Activated CD8-positive, alpha-beta T cell treated with anti-CD3 and anti-CD28 coated beads, Interleukin-2, amount 10 ng/mL, durations not matched to agents 7 days and 5 days (primary cell): ENCODE data around the gene RNF128. TPM values are rescaled to one million over a fixed set of nuclear protein-coding genes. Genes with fewer than 3 reads are reported as not detected.
A peak's percentile ranks its signal among the peaks of the same experiment; 100 is the strongest.
"Not testable (repeated sequence)": the region's sequence is repeated elsewhere in the genome, so short reads cannot be mapped to it uniquely, and the experiment has no call there.

Experiments used
- ATAC-seq: fragments of 150-1000 bp; cut with Tn5 transposase; one replicate; pipeline ENCODE4 v1.10.0; 2021; ENCODE audit warnings: moderate library complexity
- CTCF ChIA-PET: fragments of 350-600 bp; sonication (Branson Sonifier 250); formaldehyde crosslinking; loops from one replicate; lab custom pipeline; 2021; ENCODE audit warnings: antibody characterized with exemption; lab: Charles Lee
- POLR2A ChIA-PET: fragments of 350-600 bp; sonication (Branson Sonifier 250); formaldehyde crosslinking; loops from one replicate; lab custom pipeline; 2021; ENCODE audit warnings: antibody characterized with exemption; lab: Charles Lee
- DNase-seq: peaks from one replicate; pipeline ENCODE4 v3.0.0-alpha.2; 2020
- H3K27ac Mint-ChIP-seq: one replicate; pipeline ENCODE4 v1.8.0; 2021; ENCODE audit warnings: mild to moderate bottlenecking, mixed read lengths
- H3K27me3 Mint-ChIP-seq: one replicate; pipeline ENCODE4 v1.8.0; 2021; ENCODE audit warnings: low read depth, mixed read lengths
- H3K36me3 Mint-ChIP-seq: one replicate; pipeline ENCODE4 v1.8.0; 2021; ENCODE audit warnings: low read depth, mixed read lengths
- H3K4me1 Mint-ChIP-seq: one replicate; pipeline ENCODE4 v1.8.0; 2021; ENCODE audit warnings: low read depth, mixed read lengths
- H3K4me3 Mint-ChIP-seq: one replicate; pipeline ENCODE4 v1.8.0; 2021; ENCODE audit warnings: mild to moderate bottlenecking, mixed read lengths
- H3K9me3 Mint-ChIP-seq: one replicate; pipeline ENCODE4 v1.8.0; 2022; ENCODE audit warnings: mixed read lengths; ENCODE audit not compliant: insufficient read depth
- total RNA-seq, 2 experiments: library from RNA; stranded (reverse); gene quantifications; one replicate each; pipeline ENCODE4 v1.2.3, GENCODE V29; 2021

Gene RNF128
- total RNA-seq, 2 experiments from 2014 or later, result not detected

DNA sequence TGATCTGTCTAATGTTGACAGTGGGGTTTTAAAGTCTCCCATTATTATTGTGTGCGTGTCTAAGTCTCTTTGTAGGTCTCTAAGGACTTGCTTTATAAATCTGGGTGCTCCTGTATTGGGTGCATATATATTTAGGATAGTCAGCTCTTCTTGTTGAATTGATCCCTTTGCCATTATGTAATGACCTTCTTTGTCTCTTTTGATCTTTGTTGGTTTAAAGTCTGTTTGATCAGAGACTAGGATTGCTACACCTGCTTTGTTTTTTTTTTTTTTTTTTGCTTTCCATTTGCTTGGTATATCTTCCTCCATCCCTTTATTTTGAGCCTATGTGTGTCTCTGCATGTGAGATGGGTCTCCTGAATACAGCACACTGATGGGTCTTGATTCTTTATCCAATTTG, 42.8 kb downstream of the RNF128 start:
- H3K27ac Mint-ChIP-seq, H3K4me1 Mint-ChIP-seq, POLR2A ChIA-PET, H3K27me3 Mint-ChIP-seq, H3K4me3 Mint-ChIP-seq, CTCF ChIA-PET, DNase-seq, H3K9me3 Mint-ChIP-seq, H3K36me3 Mint-ChIP-seq, ATAC-seq: not testable (repeated sequence)

DNA sequence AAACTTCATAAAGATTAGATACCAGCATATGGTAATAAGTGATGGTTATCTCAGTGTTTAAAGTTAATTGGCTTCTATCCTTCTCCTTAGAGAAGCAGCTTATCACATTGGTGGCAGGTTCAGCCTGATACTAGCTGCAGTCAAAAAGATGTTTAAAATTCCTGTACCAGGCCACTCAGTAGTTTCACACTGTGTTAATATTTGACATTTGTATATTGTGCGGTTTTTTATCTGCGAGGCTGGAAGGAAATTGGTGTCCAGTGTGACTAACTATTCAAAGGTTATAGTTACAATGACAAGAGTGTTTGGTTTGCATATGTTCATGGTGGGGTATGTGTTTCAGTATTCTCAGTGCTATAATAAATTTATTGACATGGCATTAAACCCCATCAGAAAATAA, 48.5 kb downstream of the RNF128 start:
- no peak overlapping the region for H3K27ac Mint-ChIP-seq
- no peak for ATAC-seq
- CTCF ChIA-PET, result no interaction called here
- H3K27me3 Mint-ChIP-seq, result no peaks in the 10 kb centered on the region
- H3K9me3 Mint-ChIP-seq, result no peaks in the 10 kb centered on the region
- H3K36me3 Mint-ChIP-seq, result no peaks in the 10 kb centered on the region
- POLR2A ChIA-PET, result no interaction called here
- no peak for DNase-seq
- H3K4me3 Mint-ChIP-seq, result no peak overlapping the region
- H3K4me1 Mint-ChIP-seq, result no peaks in the 10 kb centered on the region

DNA sequence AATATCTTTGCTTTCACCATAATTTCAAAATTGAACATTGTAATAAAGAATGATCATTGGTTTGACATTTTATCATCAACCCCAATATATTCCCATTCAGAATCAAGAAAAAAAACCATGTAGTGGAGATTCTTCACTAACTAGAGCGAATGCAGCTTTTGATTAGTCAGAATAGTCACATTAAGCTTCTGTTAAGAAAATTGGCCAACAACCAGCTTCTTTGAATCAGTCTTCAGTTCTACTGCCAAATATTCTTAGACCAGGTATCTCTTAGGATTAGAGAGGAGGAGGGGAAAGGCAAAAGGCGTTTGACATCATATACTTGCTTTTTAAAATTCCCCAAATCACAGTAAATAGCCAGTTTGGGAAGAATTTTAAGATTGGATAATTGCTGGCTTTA, 53.8 kb downstream of the RNF128 start:
- Mint-ChIP-seq H3K9me3 (no peaks in the 10 kb centered on the region), H3K27ac (no peak overlapping the region), H3K36me3 (no peaks in the 10 kb centered on the region), H3K4me1 (no peaks in the 10 kb centered on the region), H3K4me3 (no peak overlapping the region), H3K27me3 (peaks cover 1% of the 10 kb centered on the region)
- ATAC-seq (no peak), DNase-seq (no peak)
- ChIA-PET POLR2A (no interaction called here), CTCF (no interaction called here)

DNA sequence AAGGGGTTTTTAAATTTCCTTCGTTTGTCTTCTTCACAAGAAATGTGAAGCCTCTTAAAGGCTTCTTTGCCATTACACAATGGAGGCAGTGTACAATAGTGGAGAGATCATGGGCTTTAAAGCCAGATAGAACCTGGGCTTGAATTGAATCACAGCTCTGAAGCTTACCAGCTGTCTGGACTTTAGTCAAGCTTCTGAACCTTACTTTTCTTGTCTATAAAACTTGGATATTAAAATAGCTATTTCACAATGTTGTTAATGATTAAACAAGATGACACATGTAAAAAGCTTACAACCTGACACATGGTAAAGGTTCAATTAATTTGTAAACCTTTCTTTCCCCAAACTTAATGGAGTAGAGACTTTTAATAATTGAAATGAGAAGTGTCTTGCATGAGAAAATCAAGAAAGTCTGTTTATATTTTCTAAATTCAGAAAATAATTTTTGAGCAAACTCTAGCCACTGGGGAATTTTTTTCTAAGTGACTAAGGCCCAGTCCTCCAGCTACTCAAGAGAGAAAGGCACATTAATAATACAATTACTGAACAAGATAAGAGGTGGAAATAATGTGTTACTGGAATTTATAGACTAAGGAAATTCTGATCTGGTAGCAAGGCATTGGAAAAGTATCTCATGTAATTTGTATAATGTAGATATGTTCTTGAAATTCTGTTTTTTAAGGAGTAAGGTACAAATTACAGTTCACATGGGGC, 54.3 kb downstream of the RNF128 start:
- Mint-ChIP-seq H3K4me3 (no peak overlapping the region), H3K9me3 (no peaks in the 10 kb centered on the region), H3K36me3 (no peaks in the 10 kb centered on the region), H3K27ac (no peak overlapping the region), H3K27me3 (peaks cover 3% of the 10 kb centered on the region), H3K4me1 (no peaks in the 10 kb centered on the region)
- ChIA-PET POLR2A (no interaction called here), CTCF (no interaction called here)
- ATAC-seq (no peak), DNase-seq (no peak)

DNA sequence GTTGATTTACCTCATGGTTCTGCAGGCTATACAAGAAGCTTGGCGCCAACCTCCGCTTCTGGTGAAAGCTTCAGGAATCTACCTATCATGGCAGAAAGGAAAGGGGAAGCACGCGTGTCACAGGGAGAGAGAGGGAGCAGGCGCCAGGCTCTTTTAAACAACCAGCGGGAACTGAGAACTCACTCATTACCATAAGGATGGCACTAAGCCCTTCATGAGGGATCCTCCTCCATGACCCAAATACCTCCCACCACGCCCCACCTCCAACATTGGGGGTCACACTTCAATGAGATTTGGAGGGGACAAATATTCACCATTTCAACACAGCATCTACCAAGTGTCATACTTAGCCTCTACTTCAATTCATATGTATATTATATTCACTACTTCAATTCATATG, 57.2 kb downstream of the RNF128 start:
- no peak overlapping the region for H3K27ac Mint-ChIP-seq
- DNase-seq (no peak), ATAC-seq (no peak)
- H3K4me1 Mint-ChIP-seq, result no peaks in the 10 kb centered on the region
- no peak overlapping the region for H3K4me3 Mint-ChIP-seq
- H3K9me3 Mint-ChIP-seq, result no peaks in the 10 kb centered on the region
- ChIA-PET POLR2A (no interaction called here), CTCF (no interaction called here)
- peaks cover 3% of the 10 kb centered on the region for H3K27me3 Mint-ChIP-seq
- no peaks in the 10 kb centered on the region for H3K36me3 Mint-ChIP-seq

DNA sequence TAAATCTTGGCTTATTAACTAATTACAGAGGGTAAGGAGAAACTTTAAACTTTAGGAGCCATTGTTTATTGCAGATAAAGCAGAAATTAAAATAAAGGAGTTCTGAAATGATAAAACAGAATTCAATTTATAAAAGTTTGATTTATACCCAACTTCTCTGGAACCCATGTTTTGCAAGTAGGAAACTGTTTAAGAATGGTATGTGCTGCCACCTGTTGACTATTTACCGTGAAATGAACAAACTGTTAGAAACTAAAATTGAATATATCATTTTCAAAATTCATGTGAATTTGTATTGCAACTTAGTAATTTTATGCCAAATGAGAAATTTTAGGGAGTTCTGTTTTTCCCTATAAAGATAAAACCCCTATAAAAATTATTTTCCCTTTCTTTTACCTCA, 65.0 kb downstream of the RNF128 start:
- H3K4me1 Mint-ChIP-seq, result no peaks in the 10 kb centered on the region
- ChIA-PET POLR2A (no interaction called here), CTCF (no interaction called here)

DNA sequence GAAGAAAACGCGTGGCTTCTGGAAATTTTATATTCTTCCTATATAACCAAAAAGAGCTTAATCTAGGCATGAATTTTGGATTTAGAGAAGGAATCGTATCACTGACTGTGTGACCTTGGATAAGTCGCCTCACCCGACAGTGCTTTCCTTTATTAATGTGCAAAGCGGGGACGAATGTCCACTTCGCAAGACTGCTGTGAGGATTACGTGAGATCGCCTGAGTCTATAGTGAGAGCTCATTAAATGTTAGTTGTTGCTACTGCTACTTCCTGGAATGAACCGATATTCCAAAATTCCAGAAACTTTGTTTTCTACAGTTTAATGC, 75.5 kb downstream of the RNF128 start:
- H3K27ac Mint-ChIP-seq, result no peak overlapping the region
- DNase-seq, result no peak
- peaks cover 27% of the 10 kb centered on the region for H3K27me3 Mint-ChIP-seq
- POLR2A ChIA-PET, result no interaction called here
- no peaks in the 10 kb centered on the region for H3K9me3 Mint-ChIP-seq
- no peak for ATAC-seq
- peaks cover 9% of the 10 kb centered on the region for H3K4me1 Mint-ChIP-seq
- peak overlapping the region; percentile 68 for H3K4me3 Mint-ChIP-seq
- CTCF ChIA-PET, result no interaction called here
- no peaks in the 10 kb centered on the region for H3K36me3 Mint-ChIP-seq

More for the DNA sequence above, 65.0 kb downstream of the RNF128 start:
- ATAC-seq (no peak), DNase-seq (no peak)
- no peak overlapping the region for H3K4me3 Mint-ChIP-seq
- H3K27ac Mint-ChIP-seq, result no peak overlapping the region
- H3K36me3 Mint-ChIP-seq, result no peaks in the 10 kb centered on the region
- no peaks in the 10 kb centered on the region for H3K9me3 Mint-ChIP-seq
- H3K27me3 Mint-ChIP-seq, result no peaks in the 10 kb centered on the region

DNA sequence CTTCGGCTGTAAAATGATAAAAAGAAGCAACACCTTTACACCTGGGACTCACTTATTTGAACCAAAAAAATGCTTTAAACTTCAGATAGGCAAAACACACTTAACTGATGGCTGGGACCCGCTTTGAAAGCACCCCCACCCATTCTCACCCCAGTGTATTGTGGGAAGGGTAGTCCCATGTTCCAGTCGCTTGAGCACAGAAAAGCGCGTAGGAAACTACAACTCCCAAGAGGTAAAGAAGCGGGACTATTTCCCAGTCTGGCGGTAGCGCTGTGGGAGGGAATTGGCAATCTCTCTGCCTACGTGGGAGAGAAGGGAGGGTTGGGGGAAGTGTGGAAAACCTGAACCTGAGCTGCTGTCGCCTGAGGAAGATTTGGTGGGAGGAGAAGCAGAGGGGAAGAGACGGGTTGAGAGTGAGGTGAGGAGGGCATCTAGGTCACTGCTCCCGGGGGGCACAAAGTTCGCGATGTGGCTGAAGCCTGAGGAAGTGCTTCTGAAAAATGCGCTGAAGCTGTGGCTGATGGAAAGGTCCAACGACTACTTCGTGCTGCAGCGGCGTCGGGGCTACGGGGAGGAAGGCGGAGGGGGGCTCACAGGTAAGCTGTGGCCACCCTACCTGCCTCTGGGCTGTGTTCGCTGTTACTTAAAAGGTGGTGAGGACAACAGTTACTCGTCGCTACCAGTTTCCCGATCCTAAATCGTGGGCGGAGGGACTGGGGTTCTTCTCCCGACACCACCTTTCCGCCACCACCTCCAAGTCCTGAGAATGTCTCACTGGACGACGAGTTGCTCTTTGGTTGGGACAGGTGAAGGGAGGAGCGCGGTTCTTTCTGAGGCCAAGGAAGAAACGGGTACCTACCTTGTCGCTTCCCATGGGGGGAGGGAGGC, 76.1 kb downstream of the RNF128 start, which contains the start of gene TBC1D8B:
TSS of gene TBC1D8B (plus strand) at position 286 of the 888 bp plus-strand sequence. CDS start at position 467, 181 bp downstream.
- ATAC-seq, result no peak
- H3K27ac Mint-ChIP-seq, result peak within 1 kb of the TSS; percentile 43
- POLR2A ChIA-PET, result no interaction called here
- H3K27me3 Mint-ChIP-seq, result peaks cover 27% of the 10 kb centered on the region
- peak within 1 kb of the TSS; percentile 68 for H3K4me3 Mint-ChIP-seq
- CTCF ChIA-PET, result no interaction called here
- H3K4me1 Mint-ChIP-seq, result peaks cover 9% of the 10 kb centered on the region
- H3K9me3 Mint-ChIP-seq, result no peaks in the 10 kb centered on the region
- no peak for DNase-seq
- no peaks in the 10 kb centered on the region for H3K36me3 Mint-ChIP-seq

DNA sequence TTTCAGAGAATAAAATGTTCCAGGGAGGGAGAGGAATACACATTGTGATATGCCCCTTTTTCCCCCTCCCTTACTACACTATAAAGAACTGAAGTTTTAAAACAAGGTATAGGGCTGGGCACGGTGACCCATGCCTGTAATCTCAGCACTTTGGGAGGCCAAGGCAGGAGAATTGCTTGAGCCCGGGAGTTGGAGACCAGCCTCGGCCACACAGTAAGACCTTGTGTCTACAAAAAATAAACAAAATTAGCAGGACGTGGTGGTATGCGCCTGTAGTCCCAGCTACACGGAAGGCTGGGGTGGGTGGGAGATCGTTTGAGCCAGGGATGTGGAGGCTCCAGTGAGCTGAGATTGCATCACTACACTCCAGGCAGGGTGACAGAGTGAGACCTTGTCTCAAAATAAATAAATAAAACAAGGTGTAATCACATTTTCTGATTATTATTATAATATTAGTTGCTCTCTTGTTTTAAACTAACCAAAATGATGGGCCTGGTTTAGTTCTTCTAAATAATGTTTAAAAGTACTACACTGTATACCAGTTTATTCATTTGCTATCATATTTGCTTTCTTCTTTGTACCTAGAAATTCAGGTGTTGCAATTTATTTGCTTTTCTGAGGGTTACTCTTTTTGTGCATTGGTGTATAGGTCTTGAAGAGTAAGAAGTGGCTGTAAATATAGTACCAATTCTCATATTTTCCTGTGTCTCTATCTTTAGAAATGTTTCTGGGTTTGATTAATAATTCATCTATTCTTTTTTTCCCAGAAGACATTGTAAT, 84.8 kb downstream of the RNF128 start:
- no peaks in the 10 kb centered on the region for H3K27me3 Mint-ChIP-seq
- CTCF ChIA-PET, result no interaction called here
- no peak for DNase-seq
- ATAC-seq, result no peak
- H3K4me1 Mint-ChIP-seq, result no peaks in the 10 kb centered on the region
- H3K9me3 Mint-ChIP-seq, result no peaks in the 10 kb centered on the region
- no peak overlapping the region for H3K4me3 Mint-ChIP-seq
- H3K36me3 Mint-ChIP-seq, result no peaks in the 10 kb centered on the region
- POLR2A ChIA-PET, result no interaction called here
- H3K27ac Mint-ChIP-seq, result no peak overlapping the region

DNA sequence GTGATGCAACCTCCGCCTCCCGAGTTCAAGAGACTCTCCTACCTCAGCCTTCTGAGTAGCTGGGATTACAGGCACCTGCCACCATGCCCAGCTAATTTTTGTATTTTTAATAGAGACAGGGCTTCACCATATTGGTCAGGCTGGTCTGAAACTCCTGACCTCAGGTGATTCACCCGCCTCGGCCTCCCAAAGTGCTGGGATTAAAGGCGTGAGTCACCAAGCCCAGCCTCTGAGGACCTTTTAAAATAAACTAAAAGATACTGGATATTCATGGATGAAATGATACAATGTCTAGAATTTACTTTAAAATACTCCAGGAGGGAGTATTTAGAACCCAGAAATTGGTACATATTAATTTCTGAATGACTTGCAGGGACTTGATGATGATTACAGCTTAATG, 86.4 kb downstream of the RNF128 start:
- H3K4me1 Mint-ChIP-seq, CTCF ChIA-PET, ATAC-seq, DNase-seq, H3K36me3 Mint-ChIP-seq, H3K27ac Mint-ChIP-seq, H3K27me3 Mint-ChIP-seq, H3K4me3 Mint-ChIP-seq, H3K9me3 Mint-ChIP-seq, POLR2A ChIA-PET: not testable (repeated sequence)

DNA sequence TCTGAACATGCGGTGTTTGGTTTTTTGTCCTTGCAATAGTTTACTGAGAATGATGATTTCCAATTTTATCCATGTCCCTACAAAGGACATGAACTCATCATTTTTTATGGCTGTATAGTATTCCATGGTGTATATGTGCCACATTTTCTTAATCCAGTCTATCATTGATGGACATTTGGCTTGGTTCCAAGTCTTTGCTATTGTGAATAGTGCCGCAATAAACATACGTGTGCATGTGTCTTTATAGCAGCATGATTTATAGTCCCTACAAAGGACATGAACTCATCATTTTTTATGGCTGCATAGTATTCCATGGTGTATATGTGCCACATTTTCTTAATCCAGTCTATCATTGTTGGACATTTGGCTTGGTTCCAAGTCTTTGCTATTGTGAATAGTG, 87.6 kb downstream of the RNF128 start:
- CTCF ChIA-PET, DNase-seq, H3K4me3 Mint-ChIP-seq, POLR2A ChIA-PET, ATAC-seq, H3K27ac Mint-ChIP-seq, H3K27me3 Mint-ChIP-seq, H3K36me3 Mint-ChIP-seq, H3K4me1 Mint-ChIP-seq, H3K9me3 Mint-ChIP-seq: not testable (repeated sequence)
